Uterus (tissue), 2 donors: ENCODE results near the gene G6PC3.

Experiments used
- CTCF ChIP-seq, 4 experiments: fragments of 200-600 bp in 2 of 4; fragments of 450-650 bp in 2 of 4; sonication (generic) in 2 of 4; IDR thresholded peaks; one replicate each; pipeline ENCODE4 v1.5.1; 2016 to 2019; ENCODE audit warnings: antibody characterized with exemption in 4 of 4, mild to moderate bottlenecking in 2 of 4, moderate library complexity in 1 of 4
- POLR2A ChIP-seq, 2 donors: fragments of 450-650 bp; IDR thresholded peaks; one replicate each; pipeline ENCODE4 v1.6.1; 2016; ENCODE audit warnings: antibody characterized with exemption in 2 of 2, mild to moderate bottlenecking in 1 of 2, moderate library complexity in 1 of 2

DNA sequence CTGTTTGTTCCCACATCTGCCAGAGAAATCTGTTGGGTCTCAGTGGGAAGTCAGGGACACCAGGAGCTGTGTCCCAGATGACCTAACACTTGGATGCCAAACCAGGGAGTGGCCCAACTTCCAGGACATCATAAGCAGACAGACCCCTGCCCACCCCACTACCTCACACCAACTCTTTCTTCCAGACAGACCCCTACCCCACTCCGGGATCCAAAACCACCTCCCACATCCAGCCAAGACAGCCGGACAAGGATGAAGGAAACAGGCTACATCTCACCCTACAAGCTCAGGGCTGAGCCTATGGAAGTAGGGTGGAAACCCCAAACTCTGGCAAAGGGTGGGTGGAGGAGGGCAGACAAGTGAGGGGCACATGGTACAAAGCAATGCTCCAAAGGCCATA is 49.3 kb downstream of the G6PC3 start:
- TF ChIP-seq POLR2A (IDR thresholded peaks at IDR 0.05) = no peak
- no peak for TF ChIP-seq CTCF (IDR thresholded peaks at IDR 0.05)
